ENCODE measurements around the gene POLR1A. TPM values are rescaled to one million over a fixed set of nuclear protein-coding genes. Genes with fewer than 3 reads are reported as not detected.
"Not testable (repeated sequence)": the region's sequence is repeated elsewhere in the genome, so short reads cannot be mapped to it uniquely, and the experiment has no call there.

Gene POLR1A
- polyA plus RNA-seq, 5 donors: 13.9 to 24.8 (median 18.1) TPM

GRCh38 chr2:86000131-86000937, 105.4 kb downstream of the POLR1A start:
- DNase-seq: no peak

DNA sequence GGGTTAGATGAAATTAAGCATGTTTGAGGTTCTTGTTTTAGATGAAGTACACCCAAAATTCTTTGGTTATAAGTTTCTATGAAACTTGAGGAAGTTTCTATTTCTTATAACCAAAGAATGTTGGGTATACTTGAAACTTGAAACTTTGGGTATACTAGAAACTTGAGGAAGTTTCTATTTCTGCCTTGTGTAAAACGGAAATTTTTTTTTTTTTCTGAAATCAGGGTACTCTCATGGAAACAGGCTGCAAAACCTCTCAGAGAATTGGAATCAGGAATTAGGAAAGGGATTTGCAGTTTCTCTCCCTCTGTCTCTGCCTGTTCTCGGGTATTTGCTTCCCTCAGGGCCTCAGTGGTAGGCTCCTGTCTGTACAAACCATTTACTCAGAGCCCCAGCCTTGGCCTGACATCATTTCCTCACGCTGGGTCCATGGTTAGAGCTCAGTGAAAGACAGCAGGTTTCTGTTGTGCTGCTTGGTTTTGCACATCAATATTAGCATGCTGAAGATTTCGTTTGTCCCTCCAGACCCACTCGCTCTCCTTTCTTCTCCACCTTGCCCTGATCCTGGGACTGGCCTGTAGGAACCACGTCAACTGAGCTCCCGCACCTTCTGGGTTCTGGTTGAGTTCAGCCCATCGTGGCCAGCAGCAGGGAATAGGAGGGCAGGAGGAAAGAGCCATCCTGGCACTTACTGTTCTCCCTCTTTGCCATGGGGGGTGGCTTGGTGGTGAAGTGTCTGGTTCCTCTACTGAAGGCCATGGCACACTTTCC, 106.4 kb downstream of the POLR1A start:
- DNase-seq: no peak

DNA sequence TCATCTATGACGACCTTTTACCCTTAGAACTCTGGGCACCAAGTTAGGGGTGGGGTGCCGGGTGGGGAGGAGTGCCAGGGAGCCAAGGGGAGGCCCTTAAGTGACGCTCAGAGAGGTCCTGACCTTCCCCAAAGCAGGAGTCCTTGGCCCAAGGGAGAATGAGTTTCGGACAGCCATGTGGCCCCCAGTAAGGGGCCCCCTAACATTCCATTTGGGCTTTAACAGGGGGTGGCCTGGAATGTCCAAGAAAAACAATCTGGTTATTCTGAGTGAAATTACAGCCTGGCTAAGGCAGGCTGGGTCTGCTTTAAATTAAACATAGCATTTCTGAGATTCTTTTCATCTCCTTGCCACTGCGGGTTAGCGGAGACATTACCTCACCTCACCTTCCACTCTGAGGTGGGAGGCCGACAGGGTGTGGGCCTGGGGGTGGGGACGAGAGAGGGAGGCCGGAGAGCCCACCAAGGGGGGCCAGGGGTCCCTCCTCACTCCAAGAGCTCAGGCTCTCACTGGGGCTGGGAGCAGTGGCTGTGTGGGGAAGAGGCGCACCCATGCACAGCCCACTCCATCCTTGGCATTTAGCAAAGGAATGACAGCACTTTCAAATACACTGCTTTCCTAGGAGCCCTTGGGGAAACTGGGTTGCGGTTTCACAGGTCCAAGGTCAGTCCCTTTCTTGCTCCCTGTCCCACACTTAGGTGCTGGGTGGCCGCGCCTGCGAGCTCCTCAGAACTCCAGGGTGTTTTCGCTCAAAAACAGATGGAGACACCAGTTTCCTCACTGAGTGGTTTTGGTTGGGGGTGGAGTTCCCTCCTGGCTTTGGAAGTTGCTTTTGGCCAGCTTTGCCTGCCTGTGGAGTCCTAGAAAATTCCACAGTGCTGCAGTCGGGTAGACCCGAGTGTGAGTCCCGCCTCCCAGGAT, 107.4 kb downstream of the POLR1A start:
- DNase-seq: no peak

- DNase-seq: no peak
Observed at GRCh38 chr2:85997017-85997970, 108.4 kb downstream of the POLR1A start.

- no peak for DNase-seq
Observed at GRCh38 chr2:85996591-85996990, 109.1 kb downstream of the POLR1A start.

- no peak for DNase-seq
Observed at GRCh38 chr2:85995648-85996529, 109.8 kb downstream of the POLR1A start.

DNA sequence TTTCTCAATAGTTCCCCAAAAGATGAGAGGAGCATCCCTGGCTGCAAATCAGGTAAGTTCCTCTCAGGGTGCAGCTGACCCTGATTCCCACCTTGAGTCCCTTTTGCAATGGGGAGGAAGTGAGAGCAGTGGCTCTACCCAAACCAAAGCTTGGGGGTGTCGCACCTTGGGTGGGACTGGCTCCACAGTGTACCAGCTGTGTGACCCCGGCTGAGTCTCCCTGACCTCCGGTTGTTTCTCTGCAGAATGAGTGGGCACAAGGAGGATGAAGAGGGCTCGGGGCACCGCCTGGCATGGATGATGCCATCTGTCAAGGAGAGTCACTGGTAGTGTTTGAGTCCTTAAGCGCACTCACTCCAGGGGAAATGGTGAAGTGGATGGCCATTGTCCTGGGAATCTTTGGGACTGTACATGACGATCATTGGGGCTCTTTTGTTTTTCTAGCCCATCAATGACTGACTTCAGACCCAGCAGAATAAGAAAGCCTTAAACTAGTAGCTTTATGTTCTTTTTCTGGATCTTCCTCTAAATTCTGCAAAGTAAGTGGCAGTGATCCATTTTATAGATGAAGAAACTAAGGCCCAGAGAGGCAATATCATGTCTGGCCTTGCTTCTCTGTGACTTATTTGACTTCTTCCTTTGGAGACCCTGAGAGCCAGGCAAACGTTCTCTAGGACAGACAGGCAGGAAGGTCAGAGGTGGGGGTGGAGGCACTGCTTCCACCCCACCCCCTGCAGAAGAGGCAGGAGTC, 110.6 kb downstream of the POLR1A start:
- no peak for DNase-seq

DNA sequence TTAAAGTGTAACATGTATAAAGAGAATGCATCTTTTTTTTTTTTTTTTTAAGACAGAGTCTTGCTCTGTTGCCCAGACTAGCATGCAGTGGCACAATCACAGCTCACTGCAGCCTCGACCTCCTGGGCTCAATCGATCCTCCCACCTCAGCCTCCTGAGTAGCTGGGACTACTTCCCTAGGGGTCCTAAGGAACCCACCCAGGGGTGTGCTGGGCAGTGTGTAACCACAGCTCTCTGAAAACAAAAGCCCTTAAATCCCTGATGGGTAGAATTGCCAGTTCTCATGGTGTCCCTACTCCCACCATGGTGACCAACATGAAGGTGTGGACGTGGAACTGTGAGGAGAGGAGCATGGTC, 111.3 kb downstream of the POLR1A start:
- DNase-seq: no peak

- no peak for DNase-seq
Observed at GRCh38 chr2:85992611-85993010, 113.1 kb downstream of the POLR1A start.

GRCh38 chr2:85992053-85992452, 113.6 kb downstream of the POLR1A start:
- not testable (repeated sequence) for DNase-seq

DNA sequence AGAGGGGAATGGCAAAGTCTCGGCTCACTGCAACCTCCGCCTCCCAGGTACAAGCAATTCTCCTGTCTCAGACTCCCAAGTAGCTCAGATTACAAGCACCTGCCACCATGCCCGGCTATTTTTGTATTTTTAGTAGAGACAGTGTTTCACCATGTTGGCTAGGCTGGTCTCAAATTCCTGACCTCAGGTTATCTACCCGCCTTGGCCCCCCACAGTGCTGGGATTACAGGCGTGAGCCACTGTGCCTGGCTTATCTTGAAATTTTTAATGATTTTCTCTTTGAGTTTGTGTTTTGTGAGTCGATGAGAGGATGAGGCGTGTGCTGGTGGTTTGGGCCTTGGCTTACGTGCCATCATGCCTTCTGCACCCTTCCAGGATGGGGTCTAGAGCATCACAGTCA, 115.6 kb downstream of the POLR1A start:
- DNase-seq: no peak

DNA sequence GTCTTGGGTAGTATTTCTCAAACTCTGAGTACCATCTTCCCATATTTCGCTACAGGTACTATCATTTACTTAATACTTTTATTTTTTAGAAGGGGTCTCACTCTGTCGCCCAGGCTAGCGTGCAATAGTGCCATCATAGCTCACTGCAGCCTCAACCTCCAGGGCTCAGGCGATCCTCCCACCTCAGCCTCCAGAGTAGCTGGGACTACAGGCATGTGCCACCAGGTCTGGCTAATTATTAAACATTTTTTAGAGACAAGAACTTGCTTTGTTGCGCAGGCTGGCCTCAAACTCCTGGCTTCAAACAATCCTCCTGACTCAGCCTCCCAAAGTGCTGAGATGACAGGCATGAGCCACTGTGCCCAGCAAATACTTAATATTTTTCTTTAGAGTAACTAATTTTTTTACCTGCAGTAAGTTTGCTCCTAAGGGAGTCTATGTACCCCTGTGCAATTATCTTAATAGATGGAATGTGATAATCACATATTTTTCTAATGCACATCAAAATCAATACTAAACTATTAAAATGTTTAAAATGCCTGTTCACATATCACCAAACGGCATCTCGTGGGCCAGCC, 116.3 kb downstream of the POLR1A start:
- DNase-seq: no peak

- no peak for DNase-seq
Observed at GRCh38 chr2:85988914-85989270, 116.8 kb downstream of the POLR1A start.

DNA sequence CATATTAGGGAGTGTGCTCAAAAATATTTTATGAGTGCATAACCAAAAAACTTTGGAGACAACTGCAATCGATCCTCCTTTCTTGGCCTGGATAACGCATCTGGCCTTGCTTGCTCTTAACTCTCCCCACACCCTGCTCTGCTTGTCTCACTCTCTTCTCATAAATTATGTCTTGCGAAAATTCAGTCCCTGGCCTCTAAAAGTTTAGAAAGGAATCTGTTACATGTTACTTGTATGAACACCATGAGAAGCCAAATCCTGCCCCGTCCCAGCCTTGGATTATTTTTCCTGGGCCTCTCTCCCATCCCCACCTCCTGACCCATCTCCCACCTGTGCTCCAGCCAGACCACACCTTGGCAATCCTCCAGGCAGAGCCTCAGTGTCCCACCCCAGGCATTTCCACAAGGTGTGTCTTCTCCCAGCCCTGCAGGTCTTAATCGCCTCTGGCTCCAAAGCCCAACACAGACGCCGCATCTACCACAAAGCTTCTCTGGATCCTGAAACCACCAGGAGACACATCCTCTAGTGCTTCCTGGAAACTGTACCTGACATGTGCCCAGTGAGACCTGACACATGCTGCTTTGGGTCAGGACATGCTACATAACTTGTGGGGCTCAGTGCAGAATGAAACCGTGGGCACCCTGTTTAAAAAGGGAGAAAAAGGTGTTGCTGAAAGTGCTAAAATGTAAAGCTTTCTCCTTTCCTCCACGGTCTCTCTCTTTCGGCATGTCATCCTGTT, 117.3 kb downstream of the POLR1A start:
- no peak for DNase-seq

GRCh38 chr2:85987266-85988174, 118.2 kb downstream of the POLR1A start:
- no peak for DNase-seq

- no peak for DNase-seq
Observed at GRCh38 chr2:85986121-85986520, 119.6 kb downstream of the POLR1A start.

DNA sequence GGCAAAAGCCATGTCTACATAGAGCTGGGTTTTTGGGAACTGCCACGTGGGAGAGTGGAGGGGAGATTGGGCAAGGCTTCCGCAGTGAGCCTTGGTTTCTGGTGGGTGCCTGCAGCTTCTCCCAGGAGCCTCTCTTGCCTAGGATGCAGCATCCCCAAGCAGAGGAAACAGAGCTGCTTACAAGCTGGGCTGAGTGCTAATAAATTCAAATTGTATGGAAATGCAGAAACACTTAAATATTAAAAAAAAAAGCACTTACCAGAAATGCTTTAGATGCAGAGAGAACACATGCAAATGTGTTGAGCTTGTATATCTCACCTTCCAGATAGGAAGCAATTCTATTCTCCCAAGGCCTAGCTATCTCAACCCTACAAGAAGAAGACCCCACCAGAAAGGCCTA, 120.9 kb downstream of the POLR1A start:
- DNase-seq: no peak

Measured in right lung (tissue), 5 donors.